K562 (cell line): ENCODE results near the gene ZNF776. TPM values are rescaled to one million over a fixed set of nuclear protein-coding genes. Genes with fewer than 3 reads are reported as not detected.

Experiments
- ATF1 ChIP-seq, 2 experiments: fragments of 450-650 bp in 1 of 2; IDR thresholded peaks; 2 replicates each; pipeline ENCODE4 v1.6.1; 2016; ENCODE audit warnings: missing compliant biosample characterization in 1 of 2, missing genetic modification characterization in 1 of 2
- C11orf30 ChIP-seq: fragments of 450-650 bp; IDR thresholded peaks from 2 replicates; pipeline ENCODE4 v1.6.1; 2016; ENCODE audit warnings: low read depth, mild to moderate bottlenecking
- CTCF ChIP-seq, 3 experiments: IDR thresholded peaks in 2 of 3; conservative IDR thresholded peaks in 1 of 3; 2 replicates each; pipeline ENCODE4 v1.5.1; 2011 to 2012; ENCODE audit warnings: low read length in 3 of 3, mild to moderate bottlenecking in 3 of 3, control low read depth in 2 of 3, improper control_type of control experiment in 1 of 3, inconsistent platforms in 1 of 3, low read depth in 1 of 3, mixed read lengths in 1 of 3, moderate library complexity in 1 of 3; ENCODE audit not compliant: insufficient read depth in 2 of 3
- DACH1 ChIP-seq: fragments of 450-650 bp; IDR thresholded peaks from 2 replicates; pipeline ENCODE4 v1.6.1; 2018; ENCODE audit not compliant: partially characterized antibody
- E2F5 ChIP-seq: sonication (generic); formaldehyde crosslinking; IDR thresholded peaks from 2 replicates; pipeline ENCODE4 v1.8.0; 2022; ENCODE audit warnings: mild to moderate bottlenecking, missing genetic modification reagents
- GATAD2B ChIP-seq: fragments of 450-650 bp; IDR thresholded peaks from 2 replicates; pipeline ENCODE4 v1.6.1; 2017; ENCODE audit warnings: mild to moderate bottlenecking, borderline replicate concordance
- KLF13 ChIP-seq: fragments of 450-650 bp; IDR thresholded peaks from 2 replicates; pipeline ENCODE4 v1.6.1; 2016; ENCODE audit warnings: missing genetic modification characterization, low read depth, mild to moderate bottlenecking, missing compliant biosample characterization, moderate library complexity, borderline replicate concordance
- MAFF ChIP-seq: IDR thresholded peaks from 2 replicates; pipeline ENCODE4 v1.6.1; 2012; ENCODE audit warnings: low read length, improper control_type of control experiment
- PBX2 ChIP-seq, 2 experiments: IDR thresholded peaks in 1 of 2; conservative IDR thresholded peaks in 1 of 2; 2 replicates each; pipeline ENCODE4 v1.6.1; 2016; ENCODE audit warnings: low read depth in 2 of 2, mild to moderate bottlenecking in 1 of 2, missing compliant biosample characterization in 1 of 2, missing genetic modification characterization in 1 of 2, moderate library complexity in 1 of 2
- POLR3G ChIP-seq: IDR thresholded peaks from 2 replicates; pipeline ENCODE4 v1.6.1; 2011; ENCODE audit not compliant: insufficient read length, insufficient replicate concordance; ENCODE audit errors: extremely low read depth
- PTTG1 ChIP-seq: fragments of 450-650 bp; IDR thresholded peaks from 2 replicates; pipeline ENCODE4 v1.6.1; 2016; ENCODE audit warnings: low read depth, mild to moderate bottlenecking, missing genetic modification characterization, missing compliant biosample characterization
- RFX5 ChIP-seq: IDR thresholded peaks from 2 replicates; pipeline ENCODE4 v1.6.1; 2011; ENCODE audit warnings: low read depth, mild to moderate bottlenecking, improper control_type of control experiment, low read length
- STAT5B ChIP-seq: fragments of 250-450 bp; sonication (Bioruptor Pico); IDR thresholded peaks from 2 replicates; pipeline ENCODE4 v1.8.0; 2021; ENCODE audit warnings: mild to moderate bottlenecking, inconsistent platforms
- TAF15 ChIP-seq: fragments of 200-400 bp; formaldehyde crosslinking; IDR thresholded peaks from 2 replicates; pipeline ENCODE4 v1.6.1; 2017; ENCODE audit warnings: mild to moderate bottlenecking, low read depth, low read length, moderate library complexity
- THRAP3 ChIP-seq: fragments of 450-650 bp; IDR thresholded peaks from 2 replicates; pipeline ENCODE4 v1.6.1; 2016; ENCODE audit warnings: mild to moderate bottlenecking, inconsistent platforms, borderline replicate concordance
- TRIM28 ChIP-seq: fragments of 450-650 bp; IDR thresholded peaks from 2 replicates; pipeline ENCODE4 v1.6.1; 2017
- TSC22D4 ChIP-seq: fragments of 450-650 bp; IDR thresholded peaks from 2 replicates; pipeline ENCODE4 v1.6.1; 2016; ENCODE audit warnings: missing genetic modification characterization, missing biosample characterization, control low read depth
- ZBTB17 ChIP-seq: fragments of 450-650 bp; formaldehyde crosslinking; IDR thresholded peaks from 2 replicates; pipeline ENCODE4 v1.4.0; 2020; ENCODE audit warnings: mild to moderate bottlenecking
- ZNF12 ChIP-seq: sonication (generic); formaldehyde crosslinking; IDR thresholded peaks from 2 replicates; pipeline ENCODE4 v1.4.0; 2020; ENCODE audit warnings: mild to moderate bottlenecking, missing genetic modification reagents
- ZNF184 ChIP-seq: sonication (generic); formaldehyde crosslinking; IDR thresholded peaks from 2 replicates; pipeline ENCODE4 v1.5.0; 2020; ENCODE audit warnings: missing genetic modification reagents
- ZNF311 ChIP-seq: fragments of 250-450 bp; sonication (Bioruptor Pico); IDR thresholded peaks from 2 replicates; pipeline ENCODE4 v1.4.0; 2020; ENCODE audit warnings: mild to moderate bottlenecking, moderate library complexity
- ZNF324 ChIP-seq: fragments of 250-450 bp; sonication (Bioruptor Pico); IDR thresholded peaks from 2 replicates; pipeline ENCODE4 v1.4.0; 2020; ENCODE audit warnings: mild to moderate bottlenecking
- ZNF79 ChIP-seq: fragments of 250-450 bp; sonication (Bioruptor Pico); IDR thresholded peaks from 2 replicates; pipeline ENCODE4 v1.4.0; 2020; ENCODE audit warnings: low read depth, mild to moderate bottlenecking, moderate library complexity
- polyA plus RNA-seq, 8 experiments: library from polyadenylated mRNA; depleted of rRNA in 4 of 8; stranded (reverse) in 5 of 8; unstranded in 3 of 8; fragments of >200 nt; fragmentation: Nextera tagmentation in 2 of 8; fragmentation: Illumina TruSeq in 1 of 8; extraction: Ambion mirVana in 2 of 8; extraction: Trizol in 1 of 8; gene quantifications; 2 replicates each; pipeline versions ENCODE4 v1.2.1 to v1.2.3, GENCODE V29; 2011 to 2014; ENCODE audit warnings: inconsistent platforms in 1 of 8, missing spikeins in 1 of 8
- total RNA-seq, 7 experiments: library from RNA; depleted of rRNA in 6 of 7; stranded (reverse); fragments of >200 nt in 6 of 7; fragmentation: Illumina TruSeq in 2 of 7; extraction: Trizol in 2 of 7; gene quantifications; 2 replicates each; pipeline versions ENCODE4 v1.2.1 to v1.2.3, GENCODE V29; 2011 to 2021; ENCODE audit warnings: low replicate concordance in 1 of 7

The ZNF776 gene
- total and polyA plus RNA-seq, 9 of the 15 experiments (the other 6 are each of a cell fraction or from before 2014, with no cell fraction given) = 2.2 to 16.9 (median 8.2) TPM

DNA sequence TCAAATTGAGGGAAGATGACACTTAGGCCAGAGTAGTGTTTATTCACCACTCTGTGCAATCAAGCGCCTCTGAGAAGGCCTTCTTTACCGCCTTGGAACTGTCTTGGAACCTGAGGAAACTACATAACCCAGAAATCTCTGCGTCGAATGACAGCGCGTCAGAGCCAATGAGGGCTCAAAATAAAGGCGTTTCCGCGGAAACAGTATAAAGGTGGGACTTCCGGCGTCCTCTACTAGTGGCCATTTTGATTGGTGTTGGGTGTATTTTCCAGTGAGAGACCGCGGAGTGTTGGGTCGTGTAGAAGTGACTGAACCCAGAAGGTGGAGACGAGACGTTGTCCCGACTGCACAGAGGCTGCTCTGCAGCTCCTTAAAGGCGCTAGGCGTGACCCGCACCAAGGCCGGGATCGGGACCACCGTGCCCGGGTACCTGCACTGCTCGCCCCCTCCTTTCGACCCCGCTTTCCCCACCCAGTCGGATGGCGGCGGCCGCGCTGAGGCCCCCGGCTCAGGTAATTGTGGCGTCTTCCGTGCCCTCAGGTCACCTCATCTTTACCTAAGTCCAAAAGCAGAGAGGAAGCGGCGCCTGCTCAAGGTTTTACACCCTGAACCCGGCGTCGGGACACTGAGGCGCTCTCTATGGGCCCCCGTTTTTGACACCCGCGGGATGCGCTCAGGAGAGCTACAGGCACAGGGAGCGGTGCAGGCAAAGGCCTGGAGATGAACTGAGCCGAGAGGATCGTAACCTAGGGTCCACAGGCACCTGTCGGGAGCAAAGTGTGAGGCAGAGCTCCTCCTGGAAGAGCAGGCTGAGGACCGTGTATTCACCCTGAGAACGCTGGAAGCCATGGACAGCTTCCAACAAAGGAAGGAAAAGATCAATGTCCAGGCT is at the start of gene ZNF776 (continued):
- no peak for TF ChIP-seq CTCF (IDR thresholded peaks at IDR 0.05 in 2 of 3, conservative IDR thresholded peaks at IDR 0.05 in 1 of 3; ENCODE audit: insufficient read depth in 2 of 3, low read depth in 1 of 3, low read length in 3 of 3)
- TF ChIP-seq ATF1 (CRISPR knock-in tag; IDR thresholded peaks at IDR 0.05) = no peak
- TF ChIP-seq ATF1 (tag; IDR thresholded peaks at IDR 0.05) = peak; percentile 52
- TF ChIP-seq STAT5B (CRISPR knock-in tag) = no peak
- TF ChIP-seq C11orf30 = no peak
- TF ChIP-seq GATAD2B = no peak
- TF ChIP-seq TSC22D4 (tag) = no peak
- no peak for TF ChIP-seq ZBTB17 (CRISPR knock-in tag)
- no peak for TF ChIP-seq ZNF324 (CRISPR knock-in tag)
- no peak for TF ChIP-seq ZNF12 (CRISPR knock-in tag)
- no peak for TF ChIP-seq POLR3G
- TF ChIP-seq ZNF184 (CRISPR knock-in tag) = no peak
- no peak for TF ChIP-seq THRAP3
- TF ChIP-seq ZNF311 (CRISPR knock-in tag) = no peak
- no peak for TF ChIP-seq TAF15
- TF ChIP-seq RFX5 = no peak
- TF ChIP-seq TRIM28 = no peak
- no peak for TF ChIP-seq KLF13 (tag)
- no peak for TF ChIP-seq DACH1
- TF ChIP-seq ZNF79 (CRISPR knock-in tag) = no peak
- no peak for TF ChIP-seq E2F5
- no peak for TF ChIP-seq PTTG1 (tag)
- peak; percentile 65 for TF ChIP-seq PBX2 (CRISPR knock-in tag; IDR thresholded peaks at IDR 0.05; ENCODE audit: low read depth)
- TF ChIP-seq PBX2 (tag; conservative IDR thresholded peaks at IDR 0.05; ENCODE audit: low read depth) = peak; percentile 99
- no peak for TF ChIP-seq MAFF
